ENCODE results near the gene SLC22A6.

The SLC22A6 gene, protein sequence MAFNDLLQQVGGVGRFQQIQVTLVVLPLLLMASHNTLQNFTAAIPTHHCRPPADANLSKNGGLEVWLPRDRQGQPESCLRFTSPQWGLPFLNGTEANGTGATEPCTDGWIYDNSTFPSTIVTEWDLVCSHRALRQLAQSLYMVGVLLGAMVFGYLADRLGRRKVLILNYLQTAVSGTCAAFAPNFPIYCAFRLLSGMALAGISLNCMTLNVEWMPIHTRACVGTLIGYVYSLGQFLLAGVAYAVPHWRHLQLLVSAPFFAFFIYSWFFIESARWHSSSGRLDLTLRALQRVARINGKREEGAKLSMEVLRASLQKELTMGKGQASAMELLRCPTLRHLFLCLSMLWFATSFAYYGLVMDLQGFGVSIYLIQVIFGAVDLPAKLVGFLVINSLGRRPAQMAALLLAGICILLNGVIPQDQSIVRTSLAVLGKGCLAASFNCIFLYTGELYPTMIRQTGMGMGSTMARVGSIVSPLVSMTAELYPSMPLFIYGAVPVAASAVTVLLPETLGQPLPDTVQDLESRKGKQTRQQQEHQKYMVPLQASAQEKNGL

DNA sequence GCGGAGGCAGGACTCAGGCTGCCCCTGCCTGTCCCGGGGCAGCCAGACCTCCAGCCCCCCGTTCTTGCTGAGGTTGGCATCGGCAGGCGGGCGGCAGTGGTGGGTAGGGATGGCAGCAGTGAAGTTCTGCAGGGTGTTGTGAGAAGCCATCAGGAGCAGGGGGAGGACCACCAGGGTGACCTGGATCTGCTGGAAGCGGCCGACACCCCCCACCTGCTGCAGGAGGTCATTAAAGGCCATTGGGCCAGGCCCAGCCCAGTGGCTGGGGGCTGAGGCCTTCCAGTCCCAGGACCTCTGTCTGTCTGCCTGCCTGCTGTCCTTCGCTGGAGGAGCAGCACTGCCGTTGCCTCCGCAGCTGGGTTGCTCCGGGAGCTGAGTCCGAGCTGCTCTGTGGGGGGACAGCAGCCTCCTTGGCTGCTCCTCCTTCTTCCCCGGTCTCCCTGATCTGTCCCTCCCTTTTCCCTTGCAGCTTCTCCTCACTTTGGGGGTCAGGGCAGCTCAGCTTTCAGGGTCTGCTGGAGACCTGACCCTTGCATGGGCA, at the start of gene SLC22A6:
TSS of gene SLC22A6 (minus strand) at position 517 of the 541 bp plus-strand sequence. CDS start at position 240, 277 bp downstream.
- no peak for DNase-seq (ENCODE audit: low read depth in 2 of 2)

DNA sequence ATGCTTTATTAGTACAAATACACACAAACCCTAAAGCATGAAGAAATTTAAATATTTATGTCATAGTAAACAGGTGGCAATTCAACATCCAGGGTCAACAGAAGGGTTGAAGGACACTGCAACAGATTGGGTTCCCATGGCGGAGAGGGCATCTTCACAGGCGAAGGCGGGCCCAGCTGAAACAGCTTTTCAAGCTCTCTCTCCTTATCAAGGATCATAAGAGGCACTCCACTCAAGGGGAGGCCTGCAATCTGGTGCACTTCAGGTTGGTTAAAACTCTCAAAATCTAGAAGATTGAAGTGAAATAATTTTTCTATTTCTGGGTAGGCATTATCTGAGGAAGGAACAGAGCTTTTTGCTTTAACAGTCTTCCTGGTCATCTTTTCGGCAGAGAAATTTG, 47.7 kb upstream of the SLC22A6 start:
- DNase-seq (ENCODE audit: low read depth in 2 of 2), result no peak

GRCh38 chr11:63023841-63024648, 39.3 kb upstream of the SLC22A6 start:
- DNase-seq (ENCODE audit: low read depth in 2 of 2), result peak; percentile 61 to 65

DNA sequence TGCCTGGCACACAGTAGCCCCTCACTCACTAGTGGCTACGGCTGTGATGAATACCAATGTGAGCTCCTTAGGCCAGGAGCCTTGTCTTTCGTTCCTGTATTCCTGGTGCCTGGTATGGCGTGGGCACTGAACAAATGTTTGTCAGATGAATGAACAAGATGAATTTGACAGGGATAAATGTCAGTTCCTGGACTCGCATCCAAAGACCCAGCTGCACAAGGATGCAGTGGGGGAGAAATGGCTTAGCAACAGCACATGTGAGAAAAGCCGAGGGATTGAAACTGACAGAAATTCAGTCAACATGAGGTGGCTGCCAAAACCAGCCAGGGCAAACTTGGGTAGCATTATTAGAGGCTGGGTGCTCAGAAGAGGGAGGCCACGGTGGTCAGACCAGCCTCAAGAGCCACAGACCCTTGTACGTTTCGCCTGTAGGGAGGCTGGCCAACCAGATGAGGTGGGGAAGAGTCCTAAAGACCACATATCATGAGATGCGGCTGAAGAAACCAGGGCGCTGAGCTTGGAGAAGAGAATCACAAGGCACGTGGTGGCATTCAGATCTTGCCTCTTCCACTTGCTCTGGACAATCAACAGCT, 38.6 kb upstream of the SLC22A6 start:
- DNase-seq (ENCODE audit: low read depth in 2 of 2), result no peak

GRCh38 chr11:63022441-63022840, 37.7 kb upstream of the SLC22A6 start:
- no peak for DNase-seq (ENCODE audit: low read depth in 2 of 2)

DNA sequence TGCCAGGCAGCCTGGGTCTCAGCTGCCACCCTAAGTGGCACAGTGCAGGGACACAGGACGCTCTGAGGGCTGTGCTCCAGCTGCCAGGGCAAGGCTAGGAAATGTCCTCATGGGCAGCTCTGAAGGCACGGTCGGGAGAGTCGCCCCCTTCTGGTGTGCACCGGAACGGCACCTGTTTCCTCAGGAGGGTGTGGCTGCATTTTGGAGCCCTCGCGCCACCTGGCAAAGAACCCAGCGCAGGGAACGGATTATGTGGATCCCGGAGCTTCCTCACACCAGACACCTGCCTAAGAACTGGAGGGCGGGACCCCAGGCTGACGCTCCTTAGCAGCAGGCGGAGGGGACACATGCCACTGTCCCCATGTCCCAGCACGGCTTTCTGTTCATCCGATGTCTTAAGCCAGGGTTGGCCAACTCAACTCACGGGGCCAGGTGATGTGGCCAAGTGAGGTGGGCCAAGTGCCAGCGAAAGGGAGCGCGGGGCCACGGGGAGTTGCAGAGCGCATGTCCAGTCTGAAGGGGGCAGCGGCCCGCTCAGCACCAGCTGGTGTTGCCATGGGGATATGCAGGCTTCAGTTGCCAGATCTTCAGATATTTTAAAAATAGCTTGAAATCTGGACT, 36.0 kb upstream of the SLC22A6 start:
- peak; percentile 9 to 16 for DNase-seq (ENCODE audit: low read depth in 2 of 2)

DNA sequence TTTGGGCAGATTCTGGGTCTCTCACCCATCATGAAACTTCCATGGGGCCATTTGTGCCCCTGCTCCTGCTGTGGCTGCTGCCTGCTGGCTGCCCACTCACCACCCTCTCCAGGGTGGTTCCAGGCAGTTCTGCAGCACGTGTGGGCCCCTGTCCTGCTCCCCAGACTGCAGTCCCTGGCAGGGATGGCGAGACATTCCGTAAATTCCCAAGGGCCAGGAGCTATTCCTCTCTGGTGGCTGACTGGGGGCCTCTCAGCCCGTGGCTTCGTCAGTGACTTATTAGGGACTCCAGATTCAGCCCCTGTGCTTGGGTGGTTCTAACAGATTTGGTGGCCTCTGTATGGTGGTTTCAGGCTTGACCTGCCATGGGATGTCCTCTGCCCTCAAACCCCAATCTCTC, 34.7 kb upstream of the SLC22A6 start:
- DNase-seq (ENCODE audit: low read depth in 2 of 2), result no peak

GRCh38 chr11:63017306-63017974, 32.7 kb upstream of the SLC22A6 start:
- DNase-seq (ENCODE audit: low read depth in 2 of 2), result no peak

DNA sequence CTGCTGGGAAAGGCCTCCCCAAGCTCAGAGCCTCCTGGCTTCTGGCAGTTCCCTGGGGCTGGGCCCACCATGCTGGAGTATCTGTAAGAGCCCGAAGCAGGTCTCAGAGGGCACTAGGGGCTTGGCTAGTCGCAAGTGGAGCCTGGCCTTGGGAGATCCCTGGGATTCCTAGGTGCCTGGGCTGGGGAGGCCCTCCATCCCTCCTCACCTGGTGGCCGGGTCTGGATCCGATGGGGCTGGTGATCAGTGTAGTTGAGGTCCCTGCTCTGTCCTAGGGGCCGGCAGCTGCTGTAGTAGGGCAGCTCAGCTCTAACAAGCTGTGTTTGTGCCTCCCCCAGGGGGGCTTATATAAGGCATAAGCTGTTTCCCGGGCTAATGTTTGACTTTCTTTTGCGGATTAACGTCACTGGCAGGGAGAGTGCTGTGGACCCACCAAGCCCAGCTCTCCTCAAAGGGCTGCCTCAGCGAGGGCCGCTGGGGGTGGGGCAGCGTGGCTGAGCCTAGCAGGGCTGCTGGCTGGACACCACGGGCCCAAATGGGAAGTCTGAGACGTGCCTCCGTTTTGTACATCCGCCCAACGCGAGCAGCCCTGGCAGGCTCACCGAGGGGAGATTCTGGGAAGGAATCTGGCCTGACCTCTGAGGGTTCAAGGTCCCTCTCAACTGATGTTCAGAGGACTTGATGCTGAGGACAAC, 30.9 kb upstream of the SLC22A6 start, which contains the start of gene SLC22A8:
TSS of gene SLC22A8 (minus strand) at position 321 of the 695 bp plus-strand sequence. CDS start 883 bp downstream, outside the sequence.
- DNase-seq (ENCODE audit: low read depth in 2 of 2), result no peak

- no peak for DNase-seq (ENCODE audit: low read depth in 2 of 2)
Observed at GRCh38 chr11:63014408-63015055, 29.8 kb upstream of the SLC22A6 start.

GRCh38 chr11:63012839-63013238, 28.1 kb upstream of the SLC22A6 start:
- no peak for DNase-seq (ENCODE audit: low read depth in 2 of 2)

- no peak for DNase-seq (ENCODE audit: low read depth in 2 of 2)
Observed at GRCh38 chr11:63012430-63012829, 27.7 kb upstream of the SLC22A6 start.

- DNase-seq (ENCODE audit: low read depth in 2 of 2), result no peak
Observed at GRCh38 chr11:63010934-63011439, 26.2 kb upstream of the SLC22A6 start.

- no peak for DNase-seq (ENCODE audit: low read depth in 2 of 2)
Observed at GRCh38 chr11:63007920-63008319, 23.2 kb upstream of the SLC22A6 start.

DNA sequence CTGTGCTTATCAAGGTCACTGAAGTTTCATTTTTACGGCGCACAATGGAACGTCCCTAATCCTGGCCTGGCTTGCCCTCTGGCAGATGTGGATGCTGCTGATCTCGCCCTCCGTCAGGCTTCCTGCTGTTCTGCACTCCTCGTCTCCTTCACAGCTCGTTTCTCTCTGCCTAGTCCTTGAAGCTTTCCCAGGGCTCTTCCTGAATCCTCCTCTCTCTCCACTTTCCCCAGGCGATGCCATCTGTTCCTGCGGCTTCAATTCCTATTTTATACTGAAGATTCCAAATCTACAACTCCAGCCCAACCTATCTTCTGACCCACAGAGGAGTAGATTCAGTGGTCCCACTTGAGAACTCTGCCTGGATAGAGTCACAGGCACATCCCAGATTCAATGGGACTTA, 16.7 kb upstream of the SLC22A6 start:
- no peak for DNase-seq (ENCODE audit: low read depth in 2 of 2)

- DNase-seq (ENCODE audit: low read depth in 2 of 2), result no peak
Observed at GRCh38 chr11:62999649-63000048, 14.9 kb upstream of the SLC22A6 start.

DNA sequence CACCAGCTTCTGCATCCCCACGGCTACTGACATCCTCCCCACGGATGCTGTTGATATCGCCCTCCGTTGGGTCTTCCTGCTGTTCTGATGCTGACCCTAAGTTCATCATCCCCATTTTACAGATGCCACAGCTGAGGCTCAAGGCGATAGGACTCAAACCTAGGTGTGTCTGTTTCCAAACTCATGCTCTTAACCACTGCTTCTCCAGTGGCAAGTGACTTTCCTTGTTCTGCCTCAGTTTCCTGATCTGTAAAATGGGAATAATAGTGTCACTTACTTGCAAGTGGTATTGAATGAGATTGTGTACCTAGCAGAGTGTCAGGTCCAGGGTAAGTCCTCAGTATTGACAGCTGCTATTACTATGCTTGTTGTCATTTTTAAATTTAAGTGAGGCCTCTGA, 14.4 kb upstream of the SLC22A6 start:
- DNase-seq (ENCODE audit: low read depth in 2 of 2), result no peak

DNA sequence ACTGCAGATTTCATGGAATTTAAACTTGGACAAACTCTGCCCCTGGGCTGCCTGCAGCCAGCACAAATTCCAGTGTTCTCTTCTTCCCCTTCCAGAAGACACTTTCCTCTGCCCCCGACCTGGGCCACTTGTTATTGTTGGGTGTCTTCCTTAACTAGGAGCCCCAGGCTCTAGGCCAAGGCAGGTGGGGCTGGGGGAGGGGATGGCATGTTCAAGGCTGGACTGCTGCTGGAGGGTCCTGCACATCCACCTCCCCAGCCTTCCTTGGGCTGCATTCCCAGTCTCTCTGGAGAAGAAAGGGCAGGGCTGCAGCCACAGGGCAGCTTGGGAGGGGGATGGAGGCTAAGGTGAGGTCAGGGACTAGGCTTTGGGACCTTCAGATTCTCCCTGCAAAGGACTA, 11.5 kb upstream of the SLC22A6 start:
- no peak for DNase-seq (ENCODE audit: low read depth in 2 of 2)

- no peak for DNase-seq (ENCODE audit: low read depth in 2 of 2)
Observed at GRCh38 chr11:62994775-62995174, 10.0 kb upstream of the SLC22A6 start.

Measured in stimulated activated CD8-positive, alpha-beta memory T cell treated with anti-CD3 and anti-CD28 coated beads, Interleukin-15, amount 100 ng/mL, for 48 hours (primary cell).